Esophagus muscularis mucosa (tissue), 4 donors: ENCODE data around the gene HTR1A. TPM values are rescaled to one million over a fixed set of nuclear protein-coding genes. Genes with fewer than 3 reads are reported as not detected.

Experiments used
- DNase-seq: peaks from one replicate; pipeline ENCODE4 v3.0.0-alpha.2; 2017; ENCODE audit errors: extremely low spot score
- H3K27ac ChIP-seq, 4 donors: fragments of 200-600 bp; sonication (generic); replicated peaks in 1 of 4; 1 replicate in 3 of 4; 2 replicates in 1 of 4; pipeline ENCODE4 v1.5.1; 2016 to 2019; ENCODE audit warnings: mild to moderate bottlenecking in 1 of 4
- H3K27me3 ChIP-seq, 4 donors: fragments of 200-600 bp; sonication (generic); one replicate each; pipeline versions ENCODE4 v1.5.1 to v1.6.0; 2016 to 2019
- H3K36me3 ChIP-seq, 4 donors: fragments of 200-600 bp; sonication (generic); one replicate each; pipeline ENCODE4 v1.5.1; 2016 to 2019
- H3K4me1 ChIP-seq, 4 donors: fragments of 200-600 bp; sonication (generic); one replicate each; pipeline ENCODE4 v1.5.1; 2016 to 2019
- H3K4me3 ChIP-seq, 4 donors: fragments of 200-600 bp; sonication (generic); 1 replicate in 2 of 4; 2 replicates in 2 of 4; pipeline ENCODE4 v1.5.1; 2016 to 2019; ENCODE audit warnings: mild to moderate bottlenecking in 4 of 4, moderate library complexity in 1 of 4
- H3K9me3 ChIP-seq, 4 donors: fragments of 200-600 bp; sonication (generic); 1 replicate in 3 of 4; 2 replicates in 1 of 4; pipeline ENCODE4 v1.5.1; 2016 to 2019
- EP300 ChIP-seq: sonication (generic); formaldehyde crosslinking; IDR thresholded peaks from one replicate; pipeline ENCODE4 v1.6.1; 2017; ENCODE audit warnings: antibody characterized with exemption
- POLR2A ChIP-seq: fragments of 450-650 bp; IDR thresholded peaks from one replicate; pipeline ENCODE4 v1.6.1; 2017; ENCODE audit warnings: antibody characterized with exemption, moderate library complexity, mild to moderate bottlenecking, low read depth
- POLR2AphosphoS5 ChIP-seq, 2 donors: sonication (generic); formaldehyde crosslinking; IDR thresholded peaks; one replicate each; pipeline ENCODE4 v1.6.1; 2017; ENCODE audit warnings: antibody characterized with exemption in 2 of 2
- WGBS: methylation state at CpG from one replicate; pipeline ENCODE4 v1.1.5; 2018; 5-methylcytosine and 5-hydroxymethylcytosine counted together
- intact Hi-C: fragments of 100-400 bp; cut with DNase I; formaldehyde crosslinking; loops from one replicate; pipeline ENCODE4 v1.15.1; 2023
- total RNA-seq, 4 donors: library from RNA; depleted of rRNA; stranded (reverse); fragments of >200 nt; gene quantifications; one replicate each; pipeline versions ENCODE4 v1.1.0 to v1.2.1, GENCODE V29; 2016
- TF ChIP-seq, protein P1 (sequence below), 3 experiments: fragments of 200-600 bp in 2 of 3; fragments of 450-650 bp in 1 of 3; sonication (generic) in 2 of 3; IDR thresholded peaks; one replicate each; pipeline ENCODE4 v1.5.1; 2017 to 2019; ENCODE audit warnings: antibody characterized with exemption in 3 of 3, mild to moderate bottlenecking in 2 of 3, moderate library complexity in 1 of 3

HTR1A gene
- total RNA-seq, 4 donors from 2014 or later: not detected

DNA sequence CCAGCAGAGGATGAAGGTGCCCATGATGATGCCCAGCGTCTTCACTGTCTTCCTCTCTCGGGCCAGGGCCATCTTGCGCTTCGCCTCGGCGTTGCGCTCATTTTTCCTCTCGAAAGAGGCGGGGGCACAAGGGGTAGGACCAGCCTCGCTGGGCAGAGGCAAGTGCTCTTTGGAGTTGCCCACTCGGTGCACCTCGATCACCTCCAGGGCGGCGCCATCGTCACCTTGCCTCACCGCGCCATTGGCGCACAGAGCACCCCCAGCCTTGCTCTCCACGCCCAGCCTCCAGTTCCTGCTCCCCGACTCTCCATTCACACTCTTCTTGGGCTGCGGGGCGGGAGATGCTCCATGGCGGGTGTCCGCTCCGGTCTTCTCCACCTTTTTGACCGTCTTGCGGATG lies 1.6 kb downstream of the HTR1A start:
- intact Hi-C loops: no loop called here
- no peak for TF ChIP-seq EP300
- TF ChIP-seq, protein P1, sequence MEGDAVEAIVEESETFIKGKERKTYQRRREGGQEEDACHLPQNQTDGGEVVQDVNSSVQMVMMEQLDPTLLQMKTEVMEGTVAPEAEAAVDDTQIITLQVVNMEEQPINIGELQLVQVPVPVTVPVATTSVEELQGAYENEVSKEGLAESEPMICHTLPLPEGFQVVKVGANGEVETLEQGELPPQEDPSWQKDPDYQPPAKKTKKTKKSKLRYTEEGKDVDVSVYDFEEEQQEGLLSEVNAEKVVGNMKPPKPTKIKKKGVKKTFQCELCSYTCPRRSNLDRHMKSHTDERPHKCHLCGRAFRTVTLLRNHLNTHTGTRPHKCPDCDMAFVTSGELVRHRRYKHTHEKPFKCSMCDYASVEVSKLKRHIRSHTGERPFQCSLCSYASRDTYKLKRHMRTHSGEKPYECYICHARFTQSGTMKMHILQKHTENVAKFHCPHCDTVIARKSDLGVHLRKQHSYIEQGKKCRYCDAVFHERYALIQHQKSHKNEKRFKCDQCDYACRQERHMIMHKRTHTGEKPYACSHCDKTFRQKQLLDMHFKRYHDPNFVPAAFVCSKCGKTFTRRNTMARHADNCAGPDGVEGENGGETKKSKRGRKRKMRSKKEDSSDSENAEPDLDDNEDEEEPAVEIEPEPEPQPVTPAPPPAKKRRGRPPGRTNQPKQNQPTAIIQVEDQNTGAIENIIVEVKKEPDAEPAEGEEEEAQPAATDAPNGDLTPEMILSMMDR (IDR thresholded peaks at IDR 0.05): no peak
- TF ChIP-seq POLR2A: no peak
- TF ChIP-seq POLR2AphosphoS5 (IDR thresholded peaks at IDR 0.05): no peak
- H3K9me3 ChIP-seq: no peaks in the 10 kb centered on the region
- H3K27me3 ChIP-seq: peaks cover 0 to 47% (median 14%) of the 10 kb centered on the region in 4 donors
- H3K36me3 ChIP-seq: no peaks in the 10 kb centered on the region
- H3K4me3 ChIP-seq: no peak overlapping the region
- DNase-seq: no peak
- no peaks in the 10 kb centered on the region for H3K4me1 ChIP-seq
- 10% methylated on average over 27 of the region's 27 CpGs for WGBS
- no peak overlapping the region for H3K27ac ChIP-seq

DNA sequence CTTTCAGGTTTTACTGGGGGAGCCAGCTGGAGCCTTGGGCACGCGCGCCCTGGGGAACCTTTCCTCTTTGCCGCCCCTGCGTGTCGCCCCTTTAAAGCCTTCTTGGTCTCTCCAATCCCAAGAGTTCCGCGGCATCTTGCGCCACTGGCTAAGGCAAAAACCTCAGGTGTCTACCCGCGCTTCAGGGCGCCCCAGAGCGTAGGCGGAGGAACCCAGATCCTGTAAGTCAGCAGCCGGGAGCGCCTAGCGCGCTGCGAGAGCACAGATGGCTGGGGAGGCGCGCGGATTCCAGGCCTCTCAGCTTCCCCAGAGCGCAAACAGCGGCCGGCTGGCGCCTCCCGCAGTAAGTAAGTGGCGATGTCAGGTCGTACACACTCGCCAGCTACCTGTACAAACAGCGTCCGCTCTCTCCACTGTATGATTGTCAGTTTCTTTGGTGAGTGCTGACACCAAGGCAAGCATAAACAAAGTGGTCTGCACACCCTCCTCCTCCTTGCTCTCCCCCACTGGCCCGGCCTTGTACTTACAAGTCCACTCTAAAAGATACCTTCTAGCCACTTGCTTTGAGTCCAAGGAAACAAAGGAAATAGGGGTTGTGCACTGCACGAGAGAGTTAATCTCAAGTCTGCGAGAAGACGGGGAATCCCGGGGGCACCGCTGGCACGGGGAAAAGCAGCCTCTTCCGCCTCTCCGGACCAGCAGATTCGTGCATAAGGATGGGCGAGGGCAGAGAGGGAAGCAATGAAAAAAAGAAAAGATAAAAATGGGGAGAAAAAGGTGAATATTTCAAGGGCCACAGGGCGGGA lies 2.9 kb downstream of the HTR1A start:
- H3K4me1 ChIP-seq: no peaks in the 10 kb centered on the region
- no peak overlapping the region for H3K4me3 ChIP-seq
- H3K27ac ChIP-seq: no peak overlapping the region
- peaks cover 0 to 47% (median 14%) of the 10 kb centered on the region in 4 donors for H3K27me3 ChIP-seq
- H3K36me3 ChIP-seq: no peaks in the 10 kb centered on the region
- WGBS: 1% methylated on average over 24 of the region's 44 CpGs
- no peak for DNase-seq
- intact Hi-C loops: no loop called here
- no peaks in the 10 kb centered on the region for H3K9me3 ChIP-seq
- no peak for TF ChIP-seq POLR2AphosphoS5 (IDR thresholded peaks at IDR 0.05)
- TF ChIP-seq POLR2A: no peak
- no peak for TF ChIP-seq EP300
- TF ChIP-seq, protein P1 (IDR thresholded peaks at IDR 0.05): no peak

DNA sequence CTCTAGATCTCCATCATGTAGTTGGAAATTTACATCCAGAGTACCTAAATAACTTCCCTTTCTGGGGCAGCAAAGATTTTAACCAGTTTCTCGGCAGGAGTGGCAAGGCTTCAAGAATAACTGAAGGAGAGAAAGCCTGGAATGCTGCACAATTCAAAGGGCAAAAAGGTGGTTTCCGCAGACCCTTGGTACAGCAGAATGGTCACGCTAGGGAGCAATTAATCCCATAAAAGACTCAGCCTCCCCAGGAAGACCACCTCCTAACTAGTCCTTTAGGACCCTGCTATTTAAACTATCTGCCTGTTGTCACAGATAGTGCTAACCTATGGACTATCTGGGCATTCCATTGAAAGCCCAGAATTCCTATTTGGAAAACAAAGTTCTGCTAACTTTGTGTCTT lies 3.6 kb downstream of the HTR1A start:
- H3K27me3 ChIP-seq: peaks cover 0 to 47% (median 14%) of the 10 kb centered on the region in 4 donors
- TF ChIP-seq, protein P1 (IDR thresholded peaks at IDR 0.05): no peak
- no peak for TF ChIP-seq EP300
- TF ChIP-seq POLR2A: no peak
- TF ChIP-seq POLR2AphosphoS5 (IDR thresholded peaks at IDR 0.05): no peak
- intact Hi-C loops: no loop called here

DNA sequence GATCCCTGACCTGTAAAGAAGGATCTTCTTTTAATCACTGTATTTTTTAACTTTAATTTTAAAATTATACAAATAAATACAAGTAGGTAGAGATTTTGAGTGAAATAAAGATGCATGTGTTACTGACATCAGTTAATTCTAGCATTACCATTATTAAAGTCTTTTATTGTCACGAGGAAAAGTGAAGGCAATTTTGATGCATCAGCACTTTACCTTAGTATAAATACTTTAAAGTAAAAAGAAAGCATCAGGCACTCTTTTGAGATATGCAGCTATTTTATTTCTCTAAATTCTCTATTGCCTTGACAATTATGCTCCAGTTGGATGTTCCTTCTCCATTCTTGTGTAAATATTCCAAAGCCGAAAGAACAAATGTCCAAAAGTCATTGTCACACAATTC lies 4.6 kb downstream of the HTR1A start:
- no peak overlapping the region for H3K4me3 ChIP-seq
- no peaks in the 10 kb centered on the region for H3K36me3 ChIP-seq
- H3K9me3 ChIP-seq: peaks cover 0 to 7% (median 0%) of the 10 kb centered on the region in 4 donors
- no peak overlapping the region for H3K27ac ChIP-seq
- 74% methylated on average over 2 of the region's 2 CpGs for WGBS
- intact Hi-C loops: no loop called here
- H3K27me3 ChIP-seq: peaks cover 0 to 43% (median 13%) of the 10 kb centered on the region in 4 donors
- DNase-seq: no peak
- H3K4me1 ChIP-seq: no peaks in the 10 kb centered on the region
- TF ChIP-seq POLR2AphosphoS5 (IDR thresholded peaks at IDR 0.05) (no peak), POLR2A (no peak), EP300 (no peak)
- TF ChIP-seq, protein P1 (IDR thresholded peaks at IDR 0.05): no peak

More for the DNA sequence above, 3.6 kb downstream of the HTR1A start:
- no peak for DNase-seq
- 23% methylated on average over 3 of the region's 3 CpGs for WGBS
- Histone ChIP-seq H3K4me3 (no peak overlapping the region), H3K36me3 (no peaks in the 10 kb centered on the region), H3K4me1 (no peaks in the 10 kb centered on the region), H3K27ac (no peak overlapping the region), H3K9me3 (peaks cover 0 to 1% (median 0%) of the 10 kb centered on the region in 4 donors)
